Endometrial microvascular endothelial cells (primary cell): ENCODE measurements around the gene TPK1. TPM values are rescaled to one million over a fixed set of nuclear protein-coding genes. Genes with fewer than 3 reads are reported as not detected.
"Not testable (repeated sequence)": the region's sequence is repeated elsewhere in the genome, so short reads cannot be mapped to it uniquely, and the experiment has no call there.

Experiments
- in situ Hi-C: cut with HindIII; loops from 2 replicates; pipeline ENCODE4 v1.10.0; 2017; ENCODE audit warnings: low sequenced_read_pairs, low pct_unique_long_range_greater_than_20kb; ENCODE audit errors: inconsistent ontology term
- total RNA-seq: library from RNA; depleted of rRNA; stranded (reverse); fragments of >200 nt; gene quantifications from one replicate; pipeline ENCODE4 v1.2.3, GENCODE V29; 2015; ENCODE audit errors: inconsistent ontology term

The TPK1 gene
- total RNA-seq, 1 donor from 2014 or later, result 16.1 TPM

DNA sequence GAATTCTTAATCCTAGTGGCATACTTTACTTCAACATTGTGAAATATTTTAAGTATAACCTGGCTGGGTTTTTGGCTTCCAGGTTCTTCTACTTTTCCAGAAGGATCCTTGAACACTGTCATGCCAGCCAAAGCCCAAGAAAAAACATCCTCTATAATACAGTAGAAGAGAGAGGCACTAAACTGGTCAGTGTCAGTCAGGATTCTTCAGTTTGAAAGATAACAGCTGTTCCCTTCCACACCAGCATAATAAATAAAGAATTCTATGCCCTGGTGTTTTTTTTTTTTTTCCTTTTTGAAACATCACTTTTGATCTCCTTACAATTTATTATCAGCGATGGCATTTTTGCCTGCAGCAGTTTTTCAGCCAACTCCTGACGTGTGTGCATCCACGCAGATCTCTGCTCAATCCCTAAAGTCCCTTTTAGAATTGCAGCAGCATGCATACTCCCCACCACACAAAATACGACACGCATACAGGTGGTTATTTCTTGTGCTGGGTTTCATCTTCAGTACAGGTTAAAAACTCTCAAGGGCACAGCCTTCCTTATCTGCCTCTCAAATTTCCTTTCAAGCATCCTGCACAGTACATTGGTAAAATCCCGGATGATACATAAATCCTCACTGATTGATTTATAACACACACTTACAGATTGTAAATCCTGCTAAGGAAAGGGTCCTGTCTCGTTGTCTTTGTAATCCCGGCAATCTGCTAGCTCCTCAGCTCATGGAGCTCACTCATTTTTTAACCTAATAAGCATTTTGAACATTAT lies 100.2 kb downstream of the TPK1 start:
- in situ Hi-C loops, result no loop called here

DNA sequence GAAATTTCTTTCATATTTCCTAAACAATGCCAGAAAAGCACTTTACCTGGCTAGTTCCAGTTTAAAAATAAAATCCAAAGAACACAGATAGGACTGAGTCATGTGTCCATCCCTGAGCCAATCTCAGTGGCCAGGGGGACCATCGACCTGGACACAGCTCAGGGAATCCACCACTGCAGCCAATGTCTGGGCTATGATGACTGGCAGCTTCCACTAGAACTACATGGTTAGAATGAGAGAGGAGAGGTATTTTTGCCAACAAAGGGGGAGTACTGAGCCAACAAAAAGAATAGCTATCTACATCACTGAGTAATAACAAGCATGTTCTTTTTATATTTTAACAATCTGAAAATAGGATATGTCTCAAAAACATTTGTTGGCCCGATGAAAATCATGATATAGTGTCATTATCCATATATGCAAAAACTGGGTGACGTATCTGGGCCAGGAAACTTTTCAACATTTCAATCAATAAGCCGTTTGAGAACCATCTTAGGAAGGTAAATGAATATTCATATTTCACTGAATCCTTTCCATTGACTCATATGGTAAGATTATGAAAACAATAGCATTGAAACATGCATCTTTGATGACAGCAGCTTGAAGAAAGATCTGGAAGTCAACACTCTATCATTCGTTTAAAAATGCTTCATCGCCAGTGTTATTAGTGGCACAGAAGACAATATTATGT lies 104.0 kb downstream of the TPK1 start:
- in situ Hi-C loops, result no loop called here

DNA sequence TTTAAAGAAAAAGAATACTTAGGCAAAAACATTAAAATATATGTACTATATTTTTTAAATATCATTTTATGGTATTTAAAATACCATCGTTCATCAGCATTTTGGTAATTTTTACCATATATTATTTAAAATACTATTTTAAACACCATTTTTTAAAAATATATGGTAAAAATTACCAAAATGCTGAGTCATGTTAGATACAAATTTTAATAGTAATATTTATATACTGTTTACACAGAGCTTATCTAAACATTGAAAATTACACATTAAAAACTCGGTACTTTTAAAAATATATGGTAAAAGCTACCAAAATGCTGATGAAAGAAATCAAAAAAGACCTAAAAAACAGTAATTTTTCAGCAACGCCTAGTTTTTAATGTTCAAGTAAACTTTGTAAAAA lies 105.6 kb downstream of the TPK1 start:
- in situ Hi-C loops, result no loop called here

DNA sequence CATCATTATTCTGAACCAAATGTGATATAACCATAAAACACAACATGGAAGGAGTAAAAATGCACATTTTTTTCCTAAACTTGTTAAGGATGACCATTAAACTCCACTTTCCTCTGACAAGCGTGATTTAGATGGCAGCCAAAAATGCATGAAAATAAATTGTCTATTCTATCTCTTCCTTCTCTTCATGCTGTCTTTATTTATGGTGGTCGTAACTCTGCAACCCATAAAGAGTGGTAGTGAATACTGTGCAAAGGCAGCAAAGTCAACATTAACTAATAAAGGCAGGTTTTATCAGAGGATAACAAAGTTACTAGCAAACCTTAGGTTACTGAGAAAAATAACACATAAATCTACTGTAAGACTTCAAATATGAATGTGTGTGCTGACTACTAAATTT lies 106.6 kb downstream of the TPK1 start:
- in situ Hi-C loops, result no loop called here

DNA sequence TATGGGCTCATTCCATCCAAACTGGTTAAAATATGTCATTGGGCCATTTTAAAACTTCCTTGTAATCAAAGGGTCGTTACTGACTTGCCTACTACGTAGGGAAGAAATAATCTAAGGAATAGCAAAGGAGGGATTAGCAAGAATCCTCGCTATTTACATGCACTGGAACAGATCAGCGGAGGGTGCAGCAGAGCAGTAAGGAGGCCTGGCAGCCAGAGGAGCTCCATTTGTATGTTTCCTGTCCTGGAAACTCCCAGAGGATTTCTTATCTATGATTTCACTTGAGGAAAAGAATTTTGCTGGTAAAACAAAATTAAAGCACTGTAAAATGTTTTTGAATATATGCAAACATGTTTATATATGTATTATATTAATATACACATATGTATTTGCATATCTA lies 107.3 kb downstream of the TPK1 start:
- in situ Hi-C loops, result no loop called here

DNA sequence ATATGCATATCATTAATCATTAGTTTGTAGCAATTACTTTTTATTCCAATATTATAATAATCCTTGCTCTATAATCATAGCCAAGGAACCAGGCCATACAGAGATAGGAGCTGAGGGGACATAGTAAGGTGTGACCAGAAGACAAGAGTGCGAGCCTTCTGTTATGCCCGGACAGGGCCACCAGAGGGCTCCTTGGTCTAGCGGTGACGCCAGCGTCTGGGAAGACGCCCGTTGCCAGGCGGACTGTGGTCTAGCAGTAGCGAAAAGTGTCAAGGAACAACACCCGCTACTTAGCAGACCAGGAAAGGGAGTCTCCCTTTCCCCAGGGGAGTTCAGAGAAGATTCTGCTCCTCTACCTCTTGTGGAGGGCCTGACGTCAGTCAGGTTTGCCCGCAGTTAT lies 109.0 kb downstream of the TPK1 start:
- in situ Hi-C loops, result not testable (repeated sequence)

DNA sequence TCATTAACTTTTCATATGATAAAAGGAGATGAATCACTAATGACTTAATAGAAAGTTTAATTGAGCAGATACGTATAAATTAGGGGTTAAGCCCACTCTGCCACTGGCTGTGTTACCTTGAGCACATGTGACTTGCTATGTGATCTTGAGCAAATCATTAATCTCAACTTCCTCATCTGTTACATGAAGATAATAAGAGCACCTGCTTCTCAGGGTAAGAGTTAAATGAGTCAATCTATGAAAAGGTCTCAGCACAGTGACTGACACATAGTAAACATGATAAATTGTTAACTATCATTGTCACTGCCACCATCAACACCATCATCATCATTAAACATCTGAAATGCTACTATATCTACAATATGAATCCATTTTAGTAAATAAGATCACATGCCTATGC lies 110.8 kb downstream of the TPK1 start:
- in situ Hi-C loops, result no loop called here

DNA sequence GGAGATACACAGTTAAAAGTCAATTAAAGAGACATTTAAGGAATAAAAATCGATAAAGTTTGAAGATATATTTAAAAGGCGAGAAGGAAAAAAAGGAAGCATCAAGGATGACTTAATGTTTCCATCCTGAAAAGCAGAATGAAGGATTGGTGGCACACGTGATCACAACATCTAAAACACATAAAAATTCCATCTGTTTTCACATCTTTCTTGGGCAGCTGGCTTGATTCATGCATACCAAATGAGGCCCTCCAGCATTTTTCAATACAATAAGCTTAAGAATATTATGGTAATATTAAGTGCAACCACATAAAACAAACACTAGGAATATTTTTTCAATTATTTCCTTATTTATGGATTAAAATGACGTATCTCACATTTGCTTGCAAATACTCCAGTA lies 112.6 kb downstream of the TPK1 start:
- in situ Hi-C loops, result no loop called here

DNA sequence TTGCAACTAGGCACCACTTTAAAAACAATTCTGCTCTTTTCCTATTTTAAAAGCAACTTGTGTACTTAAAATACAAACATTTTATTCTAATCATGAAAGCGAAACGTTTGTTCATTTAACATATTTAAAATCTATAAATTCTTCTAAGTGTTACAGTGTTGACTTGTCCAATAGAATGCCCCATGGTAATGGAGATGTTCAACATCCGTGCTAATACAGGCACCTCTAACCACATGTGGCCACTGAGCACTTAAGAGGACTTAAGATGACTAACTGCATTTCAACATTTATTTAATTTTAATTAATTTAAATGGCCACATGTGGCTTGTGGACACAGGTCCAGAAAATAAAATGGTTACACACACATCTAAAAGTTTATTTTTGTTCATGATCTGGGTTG lies 115.1 kb downstream of the TPK1 start:
- in situ Hi-C loops, result no loop called here

DNA sequence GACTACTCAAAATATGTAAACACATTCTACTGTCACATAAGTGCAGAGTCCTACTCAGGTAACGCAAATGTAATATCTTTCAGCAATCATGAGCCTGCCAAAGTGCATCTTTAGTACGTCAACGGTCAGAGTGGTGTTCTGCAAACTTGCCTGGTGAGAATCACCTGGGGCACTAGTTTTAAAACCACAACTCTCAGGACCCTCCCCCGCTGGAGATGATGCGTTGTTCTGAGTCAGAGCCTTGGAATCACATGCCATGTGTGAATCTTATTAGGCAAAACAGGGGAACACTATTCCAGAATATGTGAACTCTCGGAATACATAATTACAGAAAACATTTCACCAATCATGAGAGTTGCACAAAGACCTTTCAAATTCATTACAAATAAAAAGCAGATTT lies 115.7 kb downstream of the TPK1 start:
- in situ Hi-C loops, result no loop called here

DNA sequence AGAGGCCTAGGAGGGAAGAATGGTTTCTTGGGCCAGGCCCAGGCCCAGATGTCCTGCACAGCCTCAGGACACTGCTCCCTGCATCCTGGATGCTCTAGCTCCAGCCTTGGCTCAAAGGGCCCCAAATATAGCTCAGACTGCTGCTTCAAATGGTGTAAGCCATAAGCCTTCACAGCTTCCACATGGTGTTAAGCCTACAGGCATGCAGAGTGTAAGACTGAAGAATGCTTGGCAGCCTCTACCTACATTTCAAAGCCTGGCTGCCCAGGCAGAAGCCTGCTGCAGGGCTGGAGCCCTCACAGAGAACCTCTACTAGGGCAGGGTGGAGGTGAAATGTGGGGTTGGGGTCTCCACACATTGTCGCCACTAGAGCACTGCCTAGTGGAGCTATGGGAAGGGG lies 118.1 kb downstream of the TPK1 start:
- in situ Hi-C loops, result no loop called here

DNA sequence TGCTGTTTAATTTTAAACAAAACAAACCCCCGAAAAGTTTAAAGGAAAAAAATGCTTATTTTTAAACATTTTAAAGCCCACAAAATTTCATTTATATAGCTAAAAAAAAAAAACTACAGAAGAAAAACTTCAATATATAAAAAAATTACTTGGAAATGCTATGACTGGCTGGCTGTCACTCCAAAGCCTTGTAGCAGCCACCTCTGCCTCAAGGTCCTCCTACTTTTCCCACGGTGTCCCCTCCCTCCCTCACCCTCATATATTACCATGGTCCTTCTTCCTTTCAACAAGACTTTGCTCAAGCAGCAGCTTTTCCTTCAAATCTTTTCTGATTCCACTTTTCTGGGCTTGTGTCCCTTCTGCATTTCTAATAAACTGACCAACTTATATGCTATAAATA lies 122.0 kb downstream of the TPK1 start:
- in situ Hi-C loops, result no loop called here

DNA sequence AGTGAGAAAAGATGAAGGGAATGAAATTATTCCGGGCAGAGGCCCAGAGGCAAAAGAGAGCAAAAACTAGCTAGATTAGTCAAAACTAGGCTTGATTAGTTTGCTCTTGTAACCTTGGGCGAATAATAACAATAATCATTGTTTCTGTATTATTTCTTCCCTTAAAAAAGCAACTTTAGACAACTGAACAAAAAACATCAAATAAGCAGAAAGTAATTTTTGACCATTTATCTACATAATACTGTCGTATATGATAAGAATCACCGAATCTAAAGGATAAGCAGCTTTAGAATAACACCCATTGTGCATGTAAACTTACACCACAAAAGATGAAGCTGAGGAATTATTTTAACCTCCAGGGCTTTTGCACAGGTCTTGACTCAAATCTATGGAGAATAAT lies 125.1 kb downstream of the TPK1 start:
- in situ Hi-C loops, result no loop called here

DNA sequence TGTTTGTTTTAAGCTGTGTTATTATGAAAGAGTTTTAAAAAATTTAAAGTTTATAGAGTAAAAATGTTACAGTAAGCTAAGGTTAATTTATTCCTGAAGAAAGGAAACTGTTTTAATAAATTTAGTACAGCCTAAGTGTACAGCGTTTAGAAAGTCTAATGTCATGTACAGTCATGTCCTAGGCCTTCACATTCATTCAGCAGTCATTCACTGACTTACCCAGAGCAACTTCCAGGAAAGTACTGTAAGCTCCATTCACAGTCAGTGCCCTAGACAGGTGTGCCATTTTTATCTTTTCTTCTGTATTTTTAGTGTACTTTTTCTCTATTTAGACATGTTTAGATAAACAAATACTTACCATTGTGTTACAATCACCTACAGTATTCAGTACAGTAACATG lies 126.8 kb downstream of the TPK1 start:
- in situ Hi-C loops, result no loop called here

DNA sequence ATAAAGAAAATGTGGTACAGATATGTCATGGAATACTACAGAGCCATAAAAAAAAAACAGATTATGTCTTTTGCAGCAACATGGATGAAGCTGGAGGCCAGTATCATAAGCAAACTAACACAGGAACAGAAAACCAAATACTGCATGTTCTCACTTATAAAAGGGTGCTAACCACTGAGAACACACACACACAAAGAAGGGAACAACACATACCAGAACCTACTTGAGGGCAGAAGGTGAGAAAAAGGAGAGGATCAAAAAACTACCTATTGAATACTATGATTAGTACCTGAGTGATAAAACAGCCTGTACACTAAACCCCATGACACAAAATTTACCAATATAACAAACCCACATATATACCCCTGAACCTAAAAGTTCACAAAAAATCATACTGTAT lies 144.6 kb downstream of the TPK1 start:
- in situ Hi-C loops, result no loop called here

DNA sequence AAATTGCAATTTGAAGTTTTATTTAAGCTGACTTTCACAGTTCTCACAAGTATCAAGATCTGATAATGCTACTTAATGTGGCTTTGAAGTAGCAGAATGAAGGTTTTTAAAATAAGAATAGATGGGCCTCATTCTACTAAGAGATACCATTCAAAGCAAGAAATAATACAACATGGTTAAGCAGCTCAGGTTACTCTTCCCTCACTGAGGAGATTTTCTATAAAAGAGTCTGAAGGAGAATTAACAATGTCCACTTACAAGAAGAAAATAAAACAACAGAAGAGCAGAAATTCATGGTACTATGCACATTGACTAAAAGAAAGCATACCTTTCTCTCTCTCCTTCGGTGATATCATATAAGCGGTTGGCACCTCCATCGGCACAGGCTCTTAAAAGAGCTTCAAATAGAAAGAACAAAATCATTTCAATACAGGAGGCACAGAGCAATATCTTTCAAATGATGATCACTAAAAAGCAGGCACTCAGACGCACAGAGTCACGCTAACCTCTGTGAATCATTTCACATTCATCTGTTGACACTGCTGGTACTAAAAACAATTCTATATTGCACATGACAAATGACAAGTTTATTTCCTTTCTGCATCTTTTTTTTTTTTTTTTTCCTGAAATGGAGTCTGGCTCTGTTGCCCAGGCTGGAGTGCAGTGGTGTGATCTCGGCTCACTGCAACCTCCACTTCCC lies 153.1 kb downstream of the TPK1 start:
- in situ Hi-C loops, result no loop called here

DNA sequence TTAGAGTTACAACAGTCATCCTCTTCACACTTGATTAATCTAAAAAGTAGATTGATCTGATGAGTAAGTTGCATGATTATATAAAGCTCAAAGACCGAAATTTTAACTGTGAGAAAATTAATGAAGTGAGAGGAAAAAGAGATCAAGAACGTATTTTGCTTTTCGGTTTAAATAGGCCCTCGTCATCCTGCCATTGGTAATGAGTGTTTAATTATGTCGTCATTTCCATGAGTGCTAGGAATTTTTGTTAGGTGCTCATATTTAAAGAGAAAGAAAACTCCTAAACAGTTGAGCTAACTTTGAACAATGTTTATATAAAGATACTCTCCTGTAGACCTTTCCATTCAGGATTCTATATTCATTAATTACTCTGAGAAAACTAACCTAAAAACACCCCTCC lies 159.4 kb downstream of the TPK1 start:
- in situ Hi-C loops, result no loop called here

DNA sequence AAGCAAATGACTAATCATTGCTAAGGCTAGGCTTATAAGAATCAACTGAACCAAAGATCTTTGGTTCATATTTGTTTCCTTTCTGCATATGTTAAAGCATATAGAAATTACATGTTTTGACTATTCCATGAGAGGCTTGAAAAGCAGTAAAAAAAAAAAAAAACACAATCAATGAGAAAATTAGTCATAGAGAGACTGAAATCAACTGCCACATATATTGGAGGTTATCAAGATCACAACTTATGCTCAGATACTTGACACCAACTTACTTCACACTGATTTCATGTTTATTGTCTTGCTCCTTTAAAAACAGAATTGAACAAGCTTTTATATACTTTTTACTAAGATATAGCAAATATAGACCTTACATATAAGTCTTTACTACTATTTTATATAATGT lies 161.3 kb downstream of the TPK1 start:
- in situ Hi-C loops, result no loop called here

DNA sequence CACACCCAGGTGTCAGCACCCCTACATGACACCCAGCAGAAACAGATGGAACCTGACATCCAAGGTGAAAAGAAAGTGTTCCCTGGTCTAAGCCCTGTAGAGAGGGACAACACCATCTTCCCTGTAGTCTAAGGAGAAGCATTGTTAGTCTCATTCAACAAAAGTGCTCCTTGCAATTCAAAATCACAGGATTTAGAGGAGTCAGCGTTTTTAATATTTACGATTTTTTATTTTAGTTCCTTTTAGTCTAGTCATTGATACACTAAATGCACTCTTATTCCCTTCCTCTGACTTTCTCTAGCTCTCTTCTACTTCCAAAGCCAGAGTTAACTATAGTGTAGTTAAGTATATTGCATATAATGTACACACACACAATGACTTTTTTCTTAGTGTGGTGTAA lies 163.0 kb downstream of the TPK1 start:
- in situ Hi-C loops, result no loop called here

DNA sequence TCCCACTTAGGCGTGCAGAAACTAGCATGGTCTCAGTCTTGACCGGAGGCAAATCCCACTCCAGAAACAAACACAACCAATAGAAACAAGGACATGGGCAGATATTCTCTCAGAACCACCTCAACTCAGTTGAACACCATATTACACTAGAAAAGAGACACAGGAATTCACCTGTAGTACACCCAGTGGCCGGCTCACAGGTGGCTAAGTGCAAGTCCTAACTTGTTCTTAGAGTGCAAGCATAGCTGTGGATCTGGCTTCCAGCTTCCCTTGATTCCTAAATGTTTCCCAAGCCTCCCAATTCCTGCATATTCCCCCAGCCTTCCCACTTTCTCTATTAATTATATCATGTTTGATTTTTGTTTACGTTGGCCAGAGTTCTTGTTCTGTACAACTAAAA lies 164.4 kb downstream of the TPK1 start:
- in situ Hi-C loops, result no loop called here
